Right kidney (tissue), 1 donor: ENCODE data around the gene MLX.
"Not testable (repeated sequence)": the region's sequence is repeated elsewhere in the genome, so short reads cannot be mapped to it uniquely, and the experiment has no call there.

Source experiments
- DNase-seq: peaks from one replicate; pipeline ENCODE4 v3.0.0-alpha.2; 2016

Gene MLX

DNA sequence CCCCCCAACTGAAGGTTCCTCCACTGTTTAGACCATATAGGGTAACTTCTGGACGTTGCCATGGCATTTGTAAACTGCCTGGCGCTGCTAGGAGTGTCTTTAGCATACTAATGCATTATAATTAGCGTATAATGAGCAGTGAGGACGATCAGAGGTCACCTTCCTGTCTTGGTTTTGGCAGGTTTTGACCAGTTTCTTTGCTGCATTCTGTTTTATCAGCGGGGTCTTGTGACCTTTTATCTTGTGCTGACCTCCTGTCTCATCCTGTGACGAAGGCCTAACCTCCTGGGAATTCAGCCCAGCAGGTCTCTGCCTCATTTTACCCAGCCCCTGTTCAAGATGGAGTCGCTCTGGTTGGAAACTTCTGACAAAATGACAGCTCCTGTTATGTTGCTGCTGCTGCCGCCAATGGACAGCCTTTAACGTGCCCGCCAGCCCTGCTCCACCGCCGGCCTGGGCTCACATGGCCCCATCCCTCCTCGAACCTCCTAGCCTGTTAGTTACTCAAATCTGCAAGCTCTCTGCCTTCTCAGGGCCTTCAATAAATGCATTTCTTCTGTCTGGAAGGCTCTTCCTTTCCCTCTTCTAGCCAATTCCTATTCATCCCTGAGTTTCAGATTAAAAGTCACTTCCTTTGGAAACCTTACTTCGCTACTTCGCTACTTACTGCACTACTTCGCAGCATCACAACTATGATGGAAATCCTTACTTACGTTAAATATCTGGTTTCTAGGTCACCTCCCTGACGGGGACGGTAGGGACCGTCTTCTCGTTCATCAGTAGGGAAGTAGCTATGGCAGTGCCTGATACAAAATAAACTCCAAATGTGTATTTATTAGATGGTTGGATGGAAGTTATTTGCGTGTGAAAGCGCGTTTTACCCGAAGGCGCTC is 31.5 kb upstream of the MLX start:
- DNase-seq: no peak

DNA sequence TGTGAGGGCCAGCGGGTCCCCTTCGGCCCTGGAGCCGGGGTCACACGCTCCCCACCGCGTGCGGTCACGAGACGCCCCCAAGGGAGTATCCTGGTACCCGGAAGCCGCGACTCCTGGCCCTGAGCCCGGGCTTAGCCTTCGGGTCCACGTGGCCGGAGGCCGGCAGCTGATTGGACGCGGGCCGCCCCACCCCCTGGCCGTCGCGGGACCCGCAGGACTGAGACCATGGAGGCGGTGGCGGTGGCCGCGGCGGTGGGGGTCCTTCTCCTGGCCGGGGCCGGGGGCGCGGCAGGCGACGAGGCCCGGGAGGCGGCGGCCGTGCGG is 30.9 kb upstream of the MLX start, which contains the start of gene NAGLU:
NAGLU (plus strand) TSS at position 194 of the 324 bp plus-strand sequence; CDS start at position 226, 32 bp downstream.
- DNase-seq: peak; percentile 78

DNA sequence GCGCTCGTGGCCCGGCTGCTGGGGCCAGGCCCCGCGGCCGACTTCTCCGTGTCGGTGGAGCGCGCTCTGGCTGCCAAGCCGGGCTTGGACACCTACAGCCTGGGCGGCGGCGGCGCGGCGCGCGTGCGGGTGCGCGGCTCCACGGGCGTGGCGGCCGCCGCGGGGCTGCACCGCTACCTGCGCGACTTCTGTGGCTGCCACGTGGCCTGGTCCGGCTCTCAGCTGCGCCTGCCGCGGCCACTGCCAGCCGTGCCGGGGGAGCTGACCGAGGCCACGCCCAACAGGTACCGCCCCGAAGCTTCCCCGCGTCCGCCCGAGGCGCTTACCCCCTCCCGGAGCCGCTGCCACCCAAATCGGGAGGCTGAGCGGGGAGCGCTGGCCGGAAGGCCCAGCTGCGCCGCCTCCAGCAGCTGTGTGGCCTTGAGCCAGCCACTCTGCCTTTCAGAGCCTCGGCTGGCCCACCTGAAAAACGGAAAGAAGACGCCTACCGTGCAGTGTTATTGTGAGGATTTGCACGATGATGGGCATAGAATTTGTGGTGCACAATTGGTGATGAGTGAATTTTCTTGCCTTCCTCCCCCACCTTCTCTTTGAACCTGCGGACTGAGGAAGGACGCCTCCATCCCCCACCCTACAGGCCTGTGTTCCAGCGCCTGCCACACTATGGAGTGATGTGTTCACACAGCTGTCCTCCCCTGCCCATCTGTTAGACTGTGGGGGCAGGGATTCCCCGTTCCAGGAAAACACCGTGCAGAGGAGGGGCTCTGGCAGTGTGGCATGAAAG is 30.3 kb upstream of the MLX start:
- DNase-seq: peak; percentile 68

DNA sequence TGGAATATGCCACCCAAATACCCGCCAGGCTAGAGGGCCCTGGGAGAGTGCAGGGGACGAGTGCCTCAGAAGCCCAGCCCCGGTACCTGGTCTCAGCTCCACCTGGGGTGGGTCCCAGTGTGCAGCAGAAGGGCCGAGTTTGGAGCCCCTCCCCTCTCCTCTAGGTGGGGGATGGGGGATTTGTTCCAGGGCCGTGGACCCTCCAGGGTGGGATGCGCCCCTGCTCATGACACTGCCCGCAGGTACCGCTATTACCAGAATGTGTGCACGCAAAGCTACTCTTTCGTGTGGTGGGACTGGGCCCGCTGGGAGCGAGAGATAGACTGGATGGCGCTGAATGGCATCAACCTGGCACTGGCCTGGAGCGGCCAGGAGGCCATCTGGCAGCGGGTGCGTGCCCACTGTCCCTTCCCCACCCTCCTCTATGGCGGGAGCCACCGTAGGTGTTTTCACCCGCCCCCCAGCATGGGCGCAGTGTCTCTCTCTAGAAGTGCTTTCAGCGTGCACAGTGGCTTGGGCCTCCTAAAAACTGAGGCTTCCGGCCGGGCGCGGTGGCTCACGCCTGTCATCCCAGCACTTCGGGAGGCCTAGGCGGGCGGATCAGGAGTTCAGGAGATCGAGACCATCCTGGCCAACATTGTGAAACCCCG is 29.6 kb upstream of the MLX start:
- no peak for DNase-seq

DNA sequence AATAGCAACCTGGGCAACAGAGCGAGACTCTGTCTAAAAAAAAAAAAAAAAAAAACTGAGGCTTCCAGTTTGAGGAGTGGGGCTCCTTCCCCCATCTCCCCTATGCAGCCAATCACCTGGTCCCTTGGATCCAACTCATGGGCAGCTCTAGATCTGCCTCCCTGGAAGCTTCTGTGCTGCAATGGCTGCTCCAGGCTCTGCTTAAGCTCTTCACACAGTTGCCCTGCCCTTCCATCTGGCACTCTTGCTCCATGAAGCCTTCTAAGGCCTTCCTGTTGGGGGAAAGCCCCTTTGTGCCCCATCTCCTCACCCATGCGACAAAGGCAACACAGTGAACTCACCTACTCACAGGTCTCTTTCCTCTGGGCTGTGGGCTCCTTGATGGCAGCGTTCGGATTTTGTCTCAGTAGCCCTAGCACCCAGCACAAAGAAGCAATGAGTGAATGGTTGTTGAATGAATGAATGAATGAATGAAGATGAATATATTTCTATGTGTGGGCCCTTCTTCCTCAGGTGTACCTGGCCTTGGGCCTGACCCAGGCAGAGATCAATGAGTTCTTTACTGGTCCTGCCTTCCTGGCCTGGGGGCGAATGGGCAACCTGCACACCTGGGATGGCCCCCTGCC is 29.0 kb upstream of the MLX start:
- no peak for DNase-seq

DNA sequence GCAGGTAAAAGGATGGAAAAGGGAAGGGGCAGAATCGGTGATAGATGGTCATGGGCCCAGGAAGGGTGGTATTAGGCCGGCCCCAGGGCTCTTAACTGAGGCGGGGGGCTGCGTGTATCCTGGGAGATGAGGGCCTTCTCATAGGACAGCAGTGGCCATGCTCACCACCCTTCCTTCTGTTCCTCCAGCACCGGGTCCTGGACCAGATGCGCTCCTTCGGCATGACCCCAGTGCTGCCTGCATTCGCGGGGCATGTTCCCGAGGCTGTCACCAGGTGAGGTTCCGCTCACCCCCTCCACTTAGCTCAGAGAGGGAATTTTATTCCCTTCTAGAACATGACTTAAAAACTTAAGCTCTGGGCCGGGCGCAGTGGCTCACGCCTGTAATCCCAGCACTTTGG is 28.4 kb upstream of the MLX start:
- DNase-seq: no peak

DNA sequence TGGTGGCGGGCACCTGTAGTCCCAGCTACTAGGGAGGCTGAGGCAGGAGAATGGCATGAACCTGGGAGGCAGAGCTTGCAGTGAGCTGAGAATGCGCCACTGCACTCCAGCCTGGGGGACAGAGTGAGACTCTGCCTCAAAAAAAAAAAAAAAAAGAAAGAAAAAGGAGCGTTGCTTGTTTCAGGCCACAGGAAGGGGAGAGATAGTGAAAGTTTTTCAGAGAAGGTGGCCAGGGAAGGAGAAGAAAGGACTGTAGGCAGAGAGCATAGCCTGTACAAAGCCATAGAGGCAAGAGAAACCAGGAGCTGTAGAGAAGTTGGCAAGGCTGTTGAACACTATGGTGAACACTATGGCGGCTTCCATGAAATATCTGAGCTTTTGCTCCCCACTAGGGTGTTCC is 26.3 kb upstream of the MLX start:
- not testable (repeated sequence) for DNase-seq

DNA sequence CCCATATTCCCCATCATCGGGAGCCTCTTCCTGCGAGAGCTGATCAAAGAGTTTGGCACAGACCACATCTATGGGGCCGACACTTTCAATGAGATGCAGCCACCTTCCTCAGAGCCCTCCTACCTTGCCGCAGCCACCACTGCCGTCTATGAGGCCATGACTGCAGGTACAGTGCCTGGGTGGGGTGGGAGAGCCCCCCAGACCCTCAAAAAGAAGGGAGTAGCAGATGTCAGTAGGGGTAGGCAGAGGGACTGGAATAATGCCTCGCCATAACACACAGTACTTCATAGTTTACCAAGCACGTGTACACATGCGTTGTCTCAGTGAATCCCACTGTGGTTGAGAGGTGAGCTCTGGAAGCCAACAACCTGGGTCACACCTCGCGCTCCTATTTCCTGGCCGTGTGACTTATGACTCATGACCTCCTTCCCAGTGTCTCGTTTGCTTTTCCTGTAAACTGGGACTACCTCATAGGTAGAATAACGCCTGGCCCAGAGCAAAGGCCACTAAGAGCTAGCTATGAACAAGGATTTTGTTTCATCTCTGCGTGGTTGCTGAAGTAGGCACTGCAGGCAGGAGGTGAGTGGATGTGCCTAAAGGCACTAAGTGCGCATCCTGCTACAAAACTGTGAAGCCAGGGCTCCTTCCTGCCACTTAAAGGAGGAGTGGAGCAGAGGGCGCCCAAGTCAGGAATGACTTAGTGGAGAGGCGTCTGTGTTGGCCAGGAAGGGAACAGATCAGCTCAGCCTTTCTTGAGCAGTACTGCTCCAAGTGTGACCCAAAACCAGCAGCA is 25.7 kb upstream of the MLX start:
- DNase-seq: no peak

DNA sequence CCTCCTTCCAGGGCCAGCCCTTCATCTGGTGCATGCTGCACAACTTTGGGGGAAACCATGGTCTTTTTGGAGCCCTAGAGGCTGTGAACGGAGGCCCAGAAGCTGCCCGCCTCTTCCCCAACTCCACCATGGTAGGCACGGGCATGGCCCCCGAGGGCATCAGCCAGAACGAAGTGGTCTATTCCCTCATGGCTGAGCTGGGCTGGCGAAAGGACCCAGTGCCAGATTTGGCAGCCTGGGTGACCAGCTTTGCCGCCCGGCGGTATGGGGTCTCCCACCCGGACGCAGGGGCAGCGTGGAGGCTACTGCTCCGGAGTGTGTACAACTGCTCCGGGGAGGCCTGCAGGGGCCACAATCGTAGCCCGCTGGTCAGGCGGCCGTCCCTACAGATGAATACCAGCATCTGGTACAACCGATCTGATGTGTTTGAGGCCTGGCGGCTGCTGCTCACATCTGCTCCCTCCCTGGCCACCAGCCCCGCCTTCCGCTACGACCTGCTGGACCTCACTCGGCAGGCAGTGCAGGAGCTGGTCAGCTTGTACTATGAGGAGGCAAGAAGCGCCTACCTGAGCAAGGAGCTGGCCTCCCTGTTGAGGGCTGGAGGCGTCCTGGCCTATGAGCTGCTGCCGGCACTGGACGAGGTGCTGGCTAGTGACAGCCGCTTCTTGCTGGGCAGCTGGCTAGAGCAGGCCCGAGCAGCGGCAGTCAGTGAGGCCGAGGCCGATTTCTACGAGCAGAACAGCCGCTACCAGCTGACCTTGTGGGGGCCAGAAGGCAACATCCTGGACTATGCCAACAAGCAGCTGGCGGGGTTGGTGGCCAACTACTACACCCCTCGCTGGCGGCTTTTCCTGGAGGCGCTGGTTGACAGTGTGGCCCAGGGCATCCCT is 23.5 kb upstream of the MLX start:
- DNase-seq: no peak

DNA sequence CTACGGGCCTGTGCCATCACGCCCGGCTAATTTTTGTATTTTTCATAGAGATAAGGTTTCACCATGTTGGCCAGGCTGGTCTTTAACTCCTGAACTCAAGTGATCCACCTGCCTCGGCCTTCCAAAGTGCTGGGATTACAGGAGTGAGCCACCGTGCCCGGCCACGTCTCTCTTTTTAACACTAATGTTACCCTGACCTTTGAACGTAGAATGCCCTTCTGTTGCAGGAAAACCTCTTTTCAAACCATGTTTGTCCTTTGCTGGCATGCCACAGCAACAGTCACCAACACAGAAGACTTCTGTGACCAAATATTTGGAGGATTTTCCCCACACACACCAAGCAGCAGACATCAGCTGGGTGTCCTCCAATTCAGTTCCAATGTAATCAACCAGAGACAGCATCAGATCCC is 22.0 kb upstream of the MLX start:
- no peak for DNase-seq

DNA sequence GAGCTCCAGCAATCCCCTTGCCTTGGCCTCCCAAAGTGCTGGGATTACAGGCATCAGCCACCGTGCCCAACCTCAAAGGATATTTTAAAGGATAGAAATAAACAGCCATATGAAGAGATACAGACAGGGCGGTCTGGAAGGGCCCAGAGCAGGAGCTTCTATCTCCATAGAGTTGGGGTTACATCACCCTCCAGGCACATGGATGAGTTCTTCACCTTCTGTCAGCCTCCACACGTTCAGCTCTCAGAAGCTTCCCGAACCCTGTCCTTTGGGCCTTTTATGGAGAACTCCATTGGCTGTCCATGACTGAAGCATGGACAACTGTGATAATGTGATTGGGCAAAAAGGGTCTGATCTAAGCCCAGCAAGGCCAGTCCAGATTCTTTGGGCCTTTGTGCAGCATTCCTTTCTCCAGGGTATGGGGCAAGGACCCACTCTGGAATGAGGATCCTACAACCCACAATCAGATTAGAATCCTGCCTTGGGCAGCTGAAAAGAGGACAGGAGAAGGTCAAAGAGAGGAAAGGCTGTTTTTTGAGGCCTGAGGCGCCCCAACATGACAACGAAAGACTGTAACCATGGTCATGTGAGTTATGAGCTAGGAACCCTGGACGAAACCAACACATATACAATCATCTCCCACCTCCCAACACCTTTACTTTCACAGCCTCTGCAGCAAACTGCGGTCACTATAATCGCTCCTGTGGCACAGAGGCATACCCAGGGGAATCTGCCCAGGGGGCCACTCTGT is 21.0 kb upstream of the MLX start:
- not testable (repeated sequence) for DNase-seq

DNA sequence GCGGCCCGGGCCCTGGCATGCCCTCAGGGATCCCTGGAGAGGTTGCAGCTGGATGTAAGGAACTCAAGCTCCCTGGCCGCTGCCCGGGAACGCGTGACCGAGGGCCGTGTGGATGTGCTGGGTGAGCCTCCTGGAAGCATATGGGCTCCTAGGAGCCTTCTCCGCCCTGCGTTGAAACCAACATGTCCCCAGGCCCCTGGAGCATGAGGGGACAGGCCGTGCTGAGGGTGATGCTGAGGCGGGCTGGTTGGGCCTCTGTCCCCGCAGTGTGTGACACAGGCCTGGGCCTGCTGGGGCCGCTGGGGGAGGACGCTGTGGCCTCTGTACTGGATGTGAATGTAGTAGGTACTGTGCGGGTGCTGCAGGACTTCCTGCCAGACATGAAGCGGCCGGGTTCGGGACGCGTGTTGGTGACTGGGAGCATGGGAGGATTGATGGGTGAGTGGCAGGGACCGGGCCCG is 19.9 kb upstream of the MLX start:
- no peak for DNase-seq

DNA sequence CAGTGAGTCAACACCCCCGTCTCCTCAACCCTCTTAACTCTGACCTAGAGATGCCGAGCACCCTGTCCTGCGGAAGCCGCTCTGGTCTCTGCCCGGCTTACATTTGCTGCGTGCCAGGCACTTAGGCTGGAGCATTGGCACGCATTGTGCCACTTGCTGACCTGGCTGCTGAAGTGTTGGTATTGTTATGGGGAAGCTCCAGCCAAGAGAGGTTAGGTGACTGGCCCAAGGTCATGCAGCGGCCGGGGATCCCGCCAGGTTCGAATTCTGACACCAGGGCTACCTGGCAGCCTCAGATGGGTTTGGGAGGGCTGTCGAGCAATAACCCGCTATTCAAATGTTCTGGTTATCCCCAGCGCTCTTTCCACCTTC is 19.2 kb upstream of the MLX start:
- no peak for DNase-seq

DNA sequence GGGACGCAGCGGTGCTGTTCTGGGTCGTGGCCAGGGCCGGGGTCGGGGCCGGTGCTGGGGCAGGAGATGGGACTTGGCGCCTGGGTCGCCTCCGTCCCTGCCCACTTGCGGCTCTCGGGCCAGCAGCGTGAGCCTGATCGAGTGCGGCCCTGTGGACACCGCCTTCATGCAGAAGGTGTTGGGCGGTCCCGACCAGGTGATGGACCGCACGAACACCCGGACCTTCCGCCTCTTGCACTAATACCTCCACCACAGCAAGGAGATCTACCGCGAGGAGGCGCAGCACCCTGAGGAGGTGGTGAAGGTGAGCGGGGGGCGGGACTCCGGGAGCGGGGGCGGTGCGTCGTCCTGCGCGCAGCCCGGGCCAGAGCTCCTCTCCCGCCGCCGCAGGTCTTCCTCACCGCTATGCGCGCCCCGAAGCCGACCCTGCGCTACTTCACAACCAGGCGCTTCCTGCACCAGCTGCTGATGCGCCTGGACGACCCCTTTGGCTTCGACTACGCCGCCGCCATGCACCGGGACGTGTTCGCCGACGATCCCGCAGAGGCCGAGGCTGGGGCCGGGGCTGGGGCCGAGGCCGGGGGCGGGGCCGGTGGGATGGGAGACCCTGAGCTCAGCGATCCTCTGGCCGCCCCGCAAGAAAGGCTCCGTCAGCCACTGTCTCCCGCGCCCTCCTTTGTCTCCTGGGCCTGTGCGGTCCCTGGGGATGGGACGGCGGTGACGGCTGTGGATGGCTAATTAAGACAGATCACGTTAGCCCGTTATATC is 18.6 kb upstream of the MLX start:
- DNase-seq: peak; percentile 81

DNA sequence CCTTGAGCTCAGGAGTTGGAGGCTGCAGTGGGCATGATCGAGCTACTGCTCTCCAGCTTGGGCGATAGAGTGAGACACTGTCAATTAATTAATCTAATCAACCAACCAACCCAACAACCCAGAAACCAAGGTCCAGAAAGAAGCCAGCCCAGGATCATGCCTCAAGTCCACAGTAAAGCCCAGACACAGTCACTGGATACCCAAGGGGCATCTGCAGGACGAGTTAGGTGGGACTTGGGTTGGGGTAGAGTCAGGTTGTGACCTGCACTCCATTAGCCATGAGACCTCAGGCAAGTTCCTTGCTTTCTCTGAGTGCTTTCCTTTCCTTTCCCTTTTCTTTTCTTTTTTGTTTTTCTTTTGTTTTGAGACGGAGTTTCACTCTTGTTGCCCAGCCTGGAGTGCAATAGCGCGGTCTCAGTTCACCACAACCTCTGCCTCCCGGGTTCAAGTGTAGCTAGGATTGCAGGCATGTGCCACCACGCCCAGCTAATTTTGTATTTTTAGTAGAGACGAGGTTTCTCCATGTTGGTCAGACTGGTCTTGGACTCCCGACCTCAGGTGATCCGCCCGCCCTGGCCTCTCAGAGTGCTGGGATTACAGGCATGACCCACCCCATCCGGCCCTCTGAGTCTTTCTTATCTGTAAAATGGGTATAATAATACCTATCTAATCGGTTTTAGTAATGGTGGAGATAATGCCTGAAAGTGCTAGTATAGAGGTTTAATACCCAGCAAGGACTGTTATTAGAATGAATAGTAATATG is 17.7 kb upstream of the MLX start:
- DNase-seq: no peak

DNA sequence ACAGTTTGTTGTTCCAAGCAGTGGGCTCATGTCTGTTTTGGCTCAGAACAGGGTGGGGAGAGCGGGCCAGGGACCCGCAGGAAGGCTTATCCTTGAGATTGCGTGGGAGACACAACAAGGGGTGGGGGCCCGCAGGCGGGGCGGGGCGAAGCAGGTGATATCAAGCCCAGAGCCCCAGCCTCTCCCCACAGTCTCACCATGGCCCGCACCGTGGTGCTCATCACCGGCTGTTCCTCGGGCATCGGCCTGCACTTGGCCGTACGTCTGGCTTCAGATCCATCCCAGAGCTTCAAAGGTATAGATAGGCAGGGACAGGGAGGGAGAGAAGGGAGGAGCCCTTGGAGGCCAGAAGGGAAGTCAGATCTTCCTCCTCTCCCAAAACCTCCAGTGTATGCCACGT is 14.2 kb upstream of the MLX start, which contains the start of gene HSD17B1:
HSD17B1 (plus strand) TSS at position 188 of the 400 bp plus-strand sequence; CDS start at position 199, 11 bp downstream.
- DNase-seq: not testable (repeated sequence)

DNA sequence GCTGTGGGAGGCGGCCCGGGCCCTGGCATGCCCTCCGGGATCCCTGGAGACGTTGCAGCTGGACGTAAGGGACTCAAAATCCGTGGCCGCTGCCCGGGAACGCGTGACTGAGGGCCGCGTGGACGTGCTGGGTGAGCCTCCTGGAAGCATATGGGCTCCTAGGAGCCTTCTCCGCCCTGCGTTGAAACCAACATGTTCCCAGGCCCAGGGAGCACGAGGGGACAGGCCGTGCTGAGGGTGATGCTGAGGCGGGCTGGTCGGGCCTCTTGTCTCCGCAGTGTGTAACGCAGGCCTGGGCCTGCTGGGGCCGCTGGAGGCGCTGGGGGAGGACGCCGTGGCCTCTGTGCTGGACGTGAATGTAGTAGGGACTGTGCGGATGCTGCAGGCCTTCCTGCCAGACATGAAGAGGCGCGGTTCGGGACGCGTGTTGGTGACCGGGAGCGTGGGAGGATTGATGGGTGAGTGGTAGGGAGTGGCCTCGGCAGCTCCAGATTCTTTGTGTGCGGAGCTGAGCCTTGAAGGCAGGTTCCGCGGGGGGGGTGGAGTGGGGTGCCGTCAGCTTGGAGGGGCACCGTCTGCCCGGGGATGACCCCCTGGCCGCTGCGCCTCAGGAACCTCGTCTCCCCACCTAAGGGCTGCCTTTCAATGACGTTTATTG is 13.6 kb upstream of the MLX start:
- DNase-seq: peak; percentile 46

DNA sequence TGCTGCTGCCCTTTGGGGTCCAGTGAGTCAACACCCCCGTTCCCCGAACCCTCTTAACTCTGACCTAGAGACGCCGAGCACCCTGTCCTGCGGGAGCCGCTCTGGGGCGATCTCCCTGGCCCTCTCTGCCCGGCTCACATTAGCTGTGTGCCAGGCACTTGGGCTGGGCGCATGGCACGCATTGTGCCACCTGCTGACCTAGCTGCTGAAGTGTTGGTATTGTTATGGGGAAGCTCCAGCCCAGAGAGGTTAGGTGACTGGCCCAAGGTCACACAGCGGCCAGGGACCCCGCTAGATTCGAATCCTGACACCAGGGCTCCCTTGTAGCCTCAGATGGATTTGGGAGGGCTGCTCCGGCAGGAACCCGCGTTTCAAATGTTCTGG is 13.0 kb upstream of the MLX start:
- peak; percentile 18 for DNase-seq
